WI38 (cell line): ENCODE results near the gene CCSER2.

Source experiments
- H3K4me3 ChIP-seq: 2 replicates; pipeline ENCODE4 v1.5.1; 2011; ENCODE audit warnings: low read depth, mild to moderate bottlenecking, control low read depth, low read length
- CTCF ChIP-seq: IDR thresholded peaks from 2 replicates; pipeline ENCODE4 v1.5.1; 2012; ENCODE audit warnings: low read depth, mild to moderate bottlenecking, control low read depth, low read length

The CCSER2 gene

GRCh38 chr10:84374455-84374854, 46.1 kb downstream of the CCSER2 start:
- H3K4me3 ChIP-seq: no peak overlapping the region
- no peak; the same call in 1 of the 2 replicates for TF ChIP-seq CTCF

- H3K4me3 ChIP-seq: no peak overlapping the region
- no peak for TF ChIP-seq CTCF
These were observed 46.6 kb downstream of the CCSER2 start for GRCh38 chr10:84375011-84375410.

- H3K4me3 ChIP-seq: no peak overlapping the region
- no peak for TF ChIP-seq CTCF
These were observed 47.5 kb downstream of the CCSER2 start for GRCh38 chr10:84375881-84376280.

- TF ChIP-seq CTCF: no peak
- H3K4me3 ChIP-seq: no peak overlapping the region
These were observed 59.8 kb downstream of the CCSER2 start for GRCh38 chr10:84388148-84388547.

- H3K4me3 ChIP-seq: no peak overlapping the region
- no peak for TF ChIP-seq CTCF
These were observed 62.0 kb downstream of the CCSER2 start for GRCh38 chr10:84390364-84390763.

- H3K4me3 ChIP-seq: no peak overlapping the region
- no peak for TF ChIP-seq CTCF
These were observed 62.9 kb downstream of the CCSER2 start for GRCh38 chr10:84391326-84391725.

- no peak overlapping the region for H3K4me3 ChIP-seq
- no peak for TF ChIP-seq CTCF
These were observed 63.8 kb downstream of the CCSER2 start for GRCh38 chr10:84392181-84392580.
